Keratinocyte (primary cell): ENCODE measurements around the gene OTUD4. TPM values are rescaled to one million over a fixed set of nuclear protein-coding genes. Genes with fewer than 3 reads are reported as not detected.

Source experiments
- DNase-seq: peaks from one replicate; pipeline ENCODE4 v3.0.0-alpha.2; 2011; ENCODE audit warnings: low read depth, missing footprints, low spot score
- FAIRE-seq: peaks from 2 replicates; lab custom pipeline; 2011; peaks lifted over from hg19 to GRCh38; lab: Jason Lieb, UNC
- H2AFZ ChIP-seq: 2 replicates; pipeline ENCODE4 v1.6.0; 2012; ENCODE audit warnings: low read length, control low read depth, inconsistent platforms; ENCODE audit not compliant: control insufficient read depth
- H3K27ac ChIP-seq: 2 replicates; pipeline ENCODE4 v1.5.1; 2011; ENCODE audit warnings: low read length; ENCODE audit not compliant: control insufficient read depth, insufficient read depth
- H3K27me3 ChIP-seq: 3 replicates; pipeline ENCODE4 v1.6.0; 2011; ENCODE audit warnings: low read length; ENCODE audit not compliant: control insufficient read depth, insufficient read depth; ENCODE audit errors: extremely low read depth
- H3K36me3 ChIP-seq, 2 experiments: 2 replicates in 1 of 2; 3 replicates in 1 of 2; pipeline ENCODE4 v1.5.1; 2011; ENCODE audit warnings: low read length in 2 of 2, mild to moderate bottlenecking in 1 of 2; ENCODE audit not compliant: control insufficient read depth in 2 of 2, insufficient read depth in 2 of 2; ENCODE audit errors: extremely low read depth in 1 of 2
- H3K4me1 ChIP-seq: 3 replicates; pipeline ENCODE4 v1.5.1; 2011; ENCODE audit warnings: low read length; ENCODE audit not compliant: control insufficient read depth, insufficient read depth; ENCODE audit errors: extremely low read depth
- H3K4me2 ChIP-seq: 3 replicates; pipeline ENCODE4 v1.6.0; 2011; ENCODE audit warnings: low read depth, low read length; ENCODE audit not compliant: control insufficient read depth, insufficient read depth; ENCODE audit errors: extremely low read depth
- H3K4me3 ChIP-seq, 3 experiments: fragments of 200-600 bp in 1 of 3; sonication (generic) in 1 of 3; 2 replicates in 2 of 3; 3 replicates in 1 of 3; pipeline ENCODE4 v1.5.1; 2011 to 2016; ENCODE audit warnings: low read length in 3 of 3, mild to moderate bottlenecking in 3 of 3, control low read depth in 2 of 3, inconsistent platforms in 1 of 3, low read depth in 1 of 3, mixed read lengths in 1 of 3, mixed run types in 1 of 3, moderate library complexity in 1 of 3; ENCODE audit not compliant: control insufficient read depth in 2 of 3, insufficient read depth in 2 of 3; ENCODE audit errors: extremely low read depth in 1 of 3
- H3K79me2 ChIP-seq: 2 replicates; pipeline ENCODE4 v1.6.0; 2012; ENCODE audit warnings: low read length; ENCODE audit not compliant: control insufficient read depth, insufficient read depth
- H3K9ac ChIP-seq: 3 replicates; pipeline ENCODE4 v1.6.0; 2011; ENCODE audit warnings: low read length; ENCODE audit not compliant: control insufficient read depth, insufficient read depth; ENCODE audit errors: extremely low read depth
- H3K9me1 ChIP-seq: 3 replicates; pipeline ENCODE4 v1.6.0; 2011; ENCODE audit warnings: low read length; ENCODE audit not compliant: control insufficient read depth, insufficient read depth; ENCODE audit errors: extremely low read depth
- H3K9me3 ChIP-seq: 2 replicates; pipeline ENCODE4 v1.5.1; 2012; ENCODE audit warnings: low read depth, low read length; ENCODE audit not compliant: control insufficient read depth
- H4K20me1 ChIP-seq: 3 replicates; pipeline ENCODE4 v1.6.0; 2011; ENCODE audit warnings: low read length; ENCODE audit not compliant: control insufficient read depth, insufficient read depth; ENCODE audit errors: extremely low read depth
- CTCF ChIP-seq, 3 experiments: IDR thresholded peaks in 1 of 3; conservative IDR thresholded peaks in 1 of 3; optimal IDR thresholded peaks in 1 of 3; 2 replicates in 2 of 3; 3 replicates in 1 of 3; pipeline versions ENCODE3 to v1.5.1; 2011; ENCODE audit warnings: low read length in 3 of 3, mild to moderate bottlenecking in 3 of 3, moderate library complexity in 2 of 3, control low read depth in 1 of 3, inconsistent platforms in 1 of 3; ENCODE audit not compliant: insufficient read depth in 2 of 3; ENCODE audit errors: extremely low read depth in 1 of 3
- EZH2 ChIP-seq: IDR thresholded peaks from one replicate; pipeline ENCODE4 v1.6.1; 2012; ENCODE audit warnings: inconsistent platforms, mild to moderate bottlenecking, low read length, moderate library complexity
- dilution Hi-C: fragments of 300-500 bp; cut with MboI; formaldehyde crosslinking; loops from one replicate; pipeline ENCODE4 v1.7.0; 2020; ENCODE audit warnings: low sequenced_read_pairs; ENCODE audit not compliant: extremely low pct_ligation_motif_present
- polyA plus RNA-seq, 5 experiments: library from polyadenylated mRNA; depleted of rRNA in 3 of 5; stranded (reverse) in 3 of 5; stranded (forward) in 1 of 5; unstranded in 1 of 5; fragments of >200 nt; gene quantifications; 1 replicate in 1 of 5; 2 replicates in 3 of 5; 3 replicates in 1 of 5; pipeline versions ENCODE4 v1.2.1 to v1.2.3, GENCODE V29; 2011 to 2012; ENCODE audit warnings: missing spikeins in 2 of 5, low read depth in 1 of 5, low replicate concordance in 1 of 5

The OTUD4 gene
- polyA plus RNA-seq, 1 donor (not counting 4 experiments of a cell fraction or from before 2014, with no cell fraction given) = 30.2 TPM

GRCh38 chr4:145102619-145103018 is 77.8 kb downstream of the OTUD4 start:
- H3K79me2 ChIP-seq = peaks cover 75% of the 10 kb centered on the region
- no peaks in the 10 kb centered on the region for H3K9me3 ChIP-seq
- dilution Hi-C loops = no loop called here
- TF ChIP-seq EZH2 (no peak), CTCF (optimal IDR thresholded peaks at IDR 0.05 in 1 of 3, IDR thresholded peaks at IDR 0.05 in 1 of 3, conservative IDR thresholded peaks at IDR 0.05 in 1 of 3; ENCODE audit: extremely low read depth in 1 of 3, insufficient read depth in 2 of 3, low read length in 3 of 3) (no peak)
- peaks cover 0 to 3% of the 10 kb centered on the region in 2 experiments for H3K36me3 ChIP-seq
- H3K4me1 ChIP-seq = peaks cover 13% of the 10 kb centered on the region
- H4K20me1 ChIP-seq = peaks cover 10% of the 10 kb centered on the region
- H3K27ac ChIP-seq = no peak overlapping the region
- H3K9ac ChIP-seq = no peak overlapping the region
- no peak overlapping the region for H3K4me3 ChIP-seq
- peaks cover 8% of the 10 kb centered on the region for H3K9me1 ChIP-seq
- H2AFZ ChIP-seq = no peak overlapping the region
- no peaks in the 10 kb centered on the region for H3K27me3 ChIP-seq
- peak overlapping the region; percentile 9 for H3K4me2 ChIP-seq
- DNase-seq (no peak), FAIRE-seq (no peak)

- Histone ChIP-seq H3K9me3 (no peaks in the 10 kb centered on the region), H3K4me1 (peaks cover 22% of the 10 kb centered on the region), H2AFZ (no peak overlapping the region), H3K9me1 (peaks cover 8% of the 10 kb centered on the region), H4K20me1 (peaks cover 10% of the 10 kb centered on the region), H3K36me3 (peaks cover 0 to 3% of the 10 kb centered on the region in 2 experiments), H3K27ac (no peak overlapping the region), H3K79me2 (peaks cover 90% of the 10 kb centered on the region), H3K4me3 (no peak overlapping the region), H3K4me2 (peak overlapping the region; percentile 25), H3K27me3 (no peaks in the 10 kb centered on the region), H3K9ac (no peak overlapping the region)
- FAIRE-seq (no peak), DNase-seq (no peak)
- dilution Hi-C loops = no loop called here
- TF ChIP-seq EZH2 (no peak), CTCF (optimal IDR thresholded peaks at IDR 0.05 in 1 of 3, IDR thresholded peaks at IDR 0.05 in 1 of 3, conservative IDR thresholded peaks at IDR 0.05 in 1 of 3; ENCODE audit: extremely low read depth in 1 of 3, insufficient read depth in 2 of 3, low read length in 3 of 3) (no peak)
Observed at GRCh38 chr4:145101091-145101490, 79.3 kb downstream of the OTUD4 start.
